ENCODE measurements around the gene MMP23B.
"Not testable (repeated sequence)": the region's sequence is repeated elsewhere in the genome, so short reads cannot be mapped to it uniquely, and the experiment has no call there.

Gene MMP23B

GRCh38 chr1:1670866-1671265, 38.9 kb downstream of the MMP23B start:
- Mint-ChIP-seq H3K27ac (no peak overlapping the region), H3K27me3 (ENCODE audit: low read depth) (no peaks in the 10 kb centered on the region), H3K36me3 (ENCODE audit: low read depth) (peaks cover 15% of the 10 kb centered on the region), H3K4me1 (ENCODE audit: low read depth) (no peaks in the 10 kb centered on the region), H3K4me3 (no peak overlapping the region), H3K9me3 (no peaks in the 10 kb centered on the region)
- DNase-seq (ENCODE audit: low spot score) = no peak

- peaks cover 15% of the 10 kb centered on the region for H3K36me3 Mint-ChIP-seq (ENCODE audit: low read depth)
- no peaks in the 10 kb centered on the region for H3K4me1 Mint-ChIP-seq (ENCODE audit: low read depth)
- no peaks in the 10 kb centered on the region for H3K27me3 Mint-ChIP-seq (ENCODE audit: low read depth)
- no peak overlapping the region for H3K4me3 Mint-ChIP-seq
- no peak overlapping the region for H3K27ac Mint-ChIP-seq
- DNase-seq (ENCODE audit: low spot score) = no peak
- no peaks in the 10 kb centered on the region for H3K9me3 Mint-ChIP-seq
Observed at GRCh38 chr1:1671365-1672119, 39.6 kb downstream of the MMP23B start.

- H3K4me1 Mint-ChIP-seq (ENCODE audit: low read depth) = no peaks in the 10 kb centered on the region
- H3K27me3 Mint-ChIP-seq (ENCODE audit: low read depth) = no peaks in the 10 kb centered on the region
- no peak overlapping the region for H3K4me3 Mint-ChIP-seq
- peaks cover 14% of the 10 kb centered on the region for H3K36me3 Mint-ChIP-seq (ENCODE audit: low read depth)
- no peak overlapping the region for H3K27ac Mint-ChIP-seq
- DNase-seq (ENCODE audit: low spot score) = no peak
- H3K9me3 Mint-ChIP-seq = no peaks in the 10 kb centered on the region
Observed at GRCh38 chr1:1672181-1672965, 40.4 kb downstream of the MMP23B start.

GRCh38 chr1:1674806-1675205, 42.8 kb downstream of the MMP23B start:
- not testable (repeated sequence) for H3K27ac Mint-ChIP-seq

GRCh38 chr1:1675218-1675617, 43.2 kb downstream of the MMP23B start:
- H3K4me1 Mint-ChIP-seq (ENCODE audit: low read depth) = peaks cover 20% of the 10 kb centered on the region
- DNase-seq (ENCODE audit: low spot score); H3K4me3 Mint-ChIP-seq; H3K27me3 Mint-ChIP-seq (ENCODE audit: low read depth); H3K9me3 Mint-ChIP-seq; H3K36me3 Mint-ChIP-seq (ENCODE audit: low read depth); H3K27ac Mint-ChIP-seq: not testable (repeated sequence)

More at GRCh38 chr1:1674806-1675205, 42.8 kb downstream of the MMP23B start:
- not testable (repeated sequence) for H3K27me3 Mint-ChIP-seq (ENCODE audit: low read depth); H3K9me3 Mint-ChIP-seq; DNase-seq (ENCODE audit: low spot score); H3K4me3 Mint-ChIP-seq
- Mint-ChIP-seq H3K36me3 (ENCODE audit: low read depth) (peaks cover 10% of the 10 kb centered on the region), H3K4me1 (ENCODE audit: low read depth) (peaks cover 20% of the 10 kb centered on the region)

- H3K4me3 Mint-ChIP-seq; H3K36me3 Mint-ChIP-seq (ENCODE audit: low read depth); DNase-seq (ENCODE audit: low spot score); H3K9me3 Mint-ChIP-seq; H3K27ac Mint-ChIP-seq; H3K27me3 Mint-ChIP-seq (ENCODE audit: low read depth): not testable (repeated sequence)
- peaks cover 20% of the 10 kb centered on the region for H3K4me1 Mint-ChIP-seq (ENCODE audit: low read depth)
Observed at GRCh38 chr1:1676087-1676486, 44.1 kb downstream of the MMP23B start.

- no peaks in the 10 kb centered on the region for H3K27me3 Mint-ChIP-seq (ENCODE audit: low read depth)
- peak overlapping the region; percentile 90 for H3K4me3 Mint-ChIP-seq
- H3K4me1 Mint-ChIP-seq (ENCODE audit: low read depth) = peaks cover 20% of the 10 kb centered on the region
- no peaks in the 10 kb centered on the region for H3K9me3 Mint-ChIP-seq
- DNase-seq (ENCODE audit: low spot score) = no peak
- peaks cover 8% of the 10 kb centered on the region for H3K36me3 Mint-ChIP-seq (ENCODE audit: low read depth)
- peak overlapping the region; percentile 91 for H3K27ac Mint-ChIP-seq
Observed at GRCh38 chr1:1677718-1678580, 46.0 kb downstream of the MMP23B start.

- Mint-ChIP-seq H3K27me3 (ENCODE audit: low read depth) (no peaks in the 10 kb centered on the region), H3K4me3 (peak overlapping the region; percentile 90), H3K27ac (peak overlapping the region; percentile 91), H3K4me1 (ENCODE audit: low read depth) (peaks cover 20% of the 10 kb centered on the region), H3K36me3 (ENCODE audit: low read depth) (peaks cover 14% of the 10 kb centered on the region), H3K9me3 (no peaks in the 10 kb centered on the region)
- DNase-seq (ENCODE audit: low spot score) = peak; percentile 55
Observed at GRCh38 chr1:1678581-1679380, 46.8 kb downstream of the MMP23B start.

GRCh38 chr1:1680031-1680911, 48.3 kb downstream of the MMP23B start:
- Mint-ChIP-seq H3K4me3 (no peak overlapping the region), H3K9me3 (no peaks in the 10 kb centered on the region), H3K27ac (no peak overlapping the region), H3K27me3 (ENCODE audit: low read depth) (no peaks in the 10 kb centered on the region), H3K36me3 (ENCODE audit: low read depth) (peaks cover 12% of the 10 kb centered on the region), H3K4me1 (ENCODE audit: low read depth) (peaks cover 20% of the 10 kb centered on the region)
- DNase-seq (ENCODE audit: low spot score) = no peak

- Mint-ChIP-seq H3K36me3 (ENCODE audit: low read depth) (peaks cover 12% of the 10 kb centered on the region), H3K27me3 (ENCODE audit: low read depth) (no peaks in the 10 kb centered on the region), H3K27ac (peak overlapping the region; percentile 15), H3K4me3 (no peak overlapping the region), H3K9me3 (no peaks in the 10 kb centered on the region), H3K4me1 (ENCODE audit: low read depth) (peaks cover 22% of the 10 kb centered on the region)
- no peak for DNase-seq (ENCODE audit: low spot score)
Observed at GRCh38 chr1:1680912-1681273, 48.9 kb downstream of the MMP23B start.

- no peak for DNase-seq (ENCODE audit: low spot score)
- H3K4me1 Mint-ChIP-seq (ENCODE audit: low read depth) = peaks cover 15% of the 10 kb centered on the region
- H3K36me3 Mint-ChIP-seq (ENCODE audit: low read depth) = peaks cover 11% of the 10 kb centered on the region
- H3K9me3 Mint-ChIP-seq = no peaks in the 10 kb centered on the region
- no peak overlapping the region for H3K27ac Mint-ChIP-seq
- no peak overlapping the region for H3K4me3 Mint-ChIP-seq
- no peaks in the 10 kb centered on the region for H3K27me3 Mint-ChIP-seq (ENCODE audit: low read depth)
Observed at GRCh38 chr1:1683104-1683905, 51.3 kb downstream of the MMP23B start.

Data from T-helper 2 cell treated with Interferon-gamma antibody and Interleukin-4, amounts not matched to agents 5 μg/mL and 100 μg/mL, for 36 hours (primary cell).